Stomach (tissue), 9 donors: ENCODE measurements around the gene SMARCC1. TPM values are rescaled to one million over a fixed set of nuclear protein-coding genes. Genes with fewer than 3 reads are reported as not detected.

ENCODE experiments used
- DNase-seq, 2 donors: peaks; one replicate each; pipeline versions ENCODE4 v3.0.0 to v3.0.0-alpha.2; 2013 to 2019
- H3K27ac ChIP-seq, 5 donors: fragments of 200-600 bp in 4 of 5; sonication (generic) in 4 of 5; one replicate each; pipeline ENCODE4 v1.5.1; 2013 to 2019; ENCODE audit warnings: mild to moderate bottlenecking in 1 of 5, moderate library complexity in 1 of 5
- H3K27me3 ChIP-seq, 3 donors: fragments of 200-600 bp; sonication (generic); one replicate each; pipeline ENCODE4 v1.5.1; 2017 to 2019; ENCODE audit warnings: mixed run types in 1 of 3
- H3K36me3 ChIP-seq, 4 donors: fragments of 200-600 bp; sonication (generic); 1 replicate in 3 of 4; 2 replicates in 1 of 4; pipeline ENCODE4 v1.5.1; 2016 to 2019
- H3K4me1 ChIP-seq, 4 donors: fragments of 200-600 bp; sonication (generic); one replicate each; pipeline ENCODE4 v1.5.1; 2016 to 2019
- H3K4me3 ChIP-seq, 4 donors: fragments of 200-600 bp; sonication (generic) in 3 of 4; one replicate each; pipeline ENCODE4 v1.5.1; 2016 to 2019; ENCODE audit warnings: mild to moderate bottlenecking in 1 of 4
- H3K9me3 ChIP-seq, 4 donors: fragments of 200-600 bp; sonication (generic); one replicate each; pipeline ENCODE4 v1.5.1; 2016 to 2019
- CTCF ChIP-seq, 7 experiments: fragments of 450-650 bp in 4 of 7; fragments of 200-600 bp in 3 of 7; sonication (generic) in 3 of 7; IDR thresholded peaks; one replicate each; pipeline ENCODE4 v1.5.1; 2016 to 2019; ENCODE audit warnings: antibody characterized with exemption in 7 of 7, control low read depth in 2 of 7, mild to moderate bottlenecking in 1 of 7
- EP300 ChIP-seq: sonication (generic); formaldehyde crosslinking; IDR thresholded peaks from one replicate; pipeline ENCODE4 v1.6.1; 2017; ENCODE audit warnings: antibody characterized with exemption
- POLR2A ChIP-seq, 4 donors: fragments of 450-650 bp; IDR thresholded peaks; one replicate each; pipeline ENCODE4 v1.6.1; 2016; ENCODE audit warnings: antibody characterized with exemption in 4 of 4, control low read depth in 2 of 4, mild to moderate bottlenecking in 1 of 4, moderate library complexity in 1 of 4
- POLR2AphosphoS5 ChIP-seq, 3 donors: sonication (generic); formaldehyde crosslinking; IDR thresholded peaks; one replicate each; pipeline ENCODE4 v1.6.1; 2016; ENCODE audit warnings: antibody characterized with exemption in 3 of 3
- WGBS, 5 donors: extraction: QIAGEN DNeasy Blood & Tissue Kit in 3 of 5; methylation state at CpG; one replicate each; pipeline versions ENCODE4 v1.1.5 to v1.1.7; 2013 to 2018; 5-methylcytosine and 5-hydroxymethylcytosine counted together
- intact Hi-C: fragments of 100-400 bp; cut with DNase I; formaldehyde crosslinking; loops from one replicate; pipeline ENCODE4 v1.15.1; 2023; ENCODE audit warnings: low total_unique reads
- polyA plus RNA-seq, 3 donors: library from polyadenylated mRNA; stranded (reverse); fragments of 200-250 nt; gene quantifications; one replicate each; pipeline ENCODE4 v1.2.3, GENCODE V29; 2013
- total RNA-seq, 5 donors: library from RNA; depleted of rRNA; stranded (reverse); fragments of >200 nt; gene quantifications; one replicate each; pipeline versions ENCODE4 v1.1.0 to v1.2.3, GENCODE V29; 2014 to 2016
- donor health status: healthy with polysubstance abuse.
- donor health status: Bipolar disorder and iron deficiency.
- donor health status: healthy.

SMARCC1 gene
- total and polyA plus RNA-seq, 8 donors: 8.6 to 64.3 (median 27.3) TPM

- DNase-seq: no peak
- Histone ChIP-seq H3K9me3 (no peaks in the 10 kb centered on the region), H3K27me3 (no peaks in the 10 kb centered on the region), H3K4me3 (no peak overlapping the region), H3K4me1 (no peaks in the 10 kb centered on the region), H3K27ac (no peak overlapping the region), H3K36me3 (peaks cover 32 to 96% (median 94%) of the 10 kb centered on the region in 4 donors)
- intact Hi-C loops: no loop called here
- WGBS, 5 donors: 55 to 74% (median 57%) methylated on average over 6 of the region's 6 CpGs
- no peak for TF ChIP-seq POLR2AphosphoS5 (IDR thresholded peaks at IDR 0.05)
- no peak for TF ChIP-seq POLR2A (IDR thresholded peaks at IDR 0.05)
- TF ChIP-seq CTCF (IDR thresholded peaks at IDR 0.05): no peak
- TF ChIP-seq EP300: no peak
These were observed 93.2 kb downstream of the SMARCC1 start for GRCh38 chr3:47688488-47688887.

DNA sequence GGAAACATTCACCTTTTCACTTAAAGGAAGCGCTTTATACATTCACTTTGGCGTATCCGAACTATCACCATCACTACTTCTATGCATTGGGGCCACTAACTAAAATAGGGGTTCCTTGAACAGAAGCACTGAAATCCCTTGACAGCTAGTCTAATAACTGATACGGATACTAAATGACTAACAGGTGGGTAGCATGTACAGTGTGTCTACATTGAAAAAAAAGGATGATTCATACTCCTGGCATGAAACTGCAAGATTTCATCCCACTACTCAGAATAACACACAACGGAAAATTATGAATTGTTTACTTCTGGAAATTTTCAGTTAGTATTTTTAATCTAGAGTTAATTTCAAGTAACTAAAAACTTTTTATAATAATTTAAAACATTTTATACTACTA is 96.7 kb downstream of the SMARCC1 start:
- H3K27me3 ChIP-seq: no peaks in the 10 kb centered on the region
- no peak overlapping the region for H3K27ac ChIP-seq
- TF ChIP-seq CTCF (IDR thresholded peaks at IDR 0.05) (no peak), POLR2A (IDR thresholded peaks at IDR 0.05) (no peak), POLR2AphosphoS5 (IDR thresholded peaks at IDR 0.05) (no peak), EP300 (no peak)
- no peak for DNase-seq
- no peaks in the 10 kb centered on the region for H3K4me1 ChIP-seq
- H3K4me3 ChIP-seq: no peak overlapping the region
- WGBS, 5 donors: 83 to 93% (median 89%) methylated on average over 5 of the region's 5 CpGs
- H3K36me3 ChIP-seq: peaks cover 24 to 95% (median 83%) of the 10 kb centered on the region in 4 donors
- intact Hi-C loops: no loop called here
- H3K9me3 ChIP-seq: no peaks in the 10 kb centered on the region

GRCh38 chr3:47681016-47681415 is 100.7 kb downstream of the SMARCC1 start:
- 94 to 100% (median 97%) methylated on average over 2 of the region's 2 CpGs for WGBS, 5 donors
- intact Hi-C loops: loop anchor here (5.0 kb wide), 1 partner anchor 54 kb away; no protein-coding TSS in a partner anchor
- DNase-seq: no peak
- Histone ChIP-seq H3K36me3 (peaks cover 23 to 96% (median 86%) of the 10 kb centered on the region in 4 donors), H3K4me1 (no peaks in the 10 kb centered on the region), H3K27ac (no peak overlapping the region), H3K27me3 (no peaks in the 10 kb centered on the region), H3K4me3 (no peak overlapping the region), H3K9me3 (no peaks in the 10 kb centered on the region)
- TF ChIP-seq CTCF (IDR thresholded peaks at IDR 0.05) (no peak), EP300 (no peak), POLR2A (IDR thresholded peaks at IDR 0.05) (no peak), POLR2AphosphoS5 (IDR thresholded peaks at IDR 0.05) (no peak)

GRCh38 chr3:47678446-47679338 is 103.0 kb downstream of the SMARCC1 start:
- no peaks in the 10 kb centered on the region for H3K9me3 ChIP-seq
- H3K27me3 ChIP-seq: no peaks in the 10 kb centered on the region
- TF ChIP-seq CTCF (IDR thresholded peaks at IDR 0.05) (no peak), POLR2AphosphoS5 (IDR thresholded peaks at IDR 0.05) (no peak), POLR2A (IDR thresholded peaks at IDR 0.05) (no peak), EP300 (no peak)
- peaks cover 29 to 98% (median 88%) of the 10 kb centered on the region in 4 donors for H3K36me3 ChIP-seq
- no peak for DNase-seq
- no peaks in the 10 kb centered on the region for H3K4me1 ChIP-seq
- H3K4me3 ChIP-seq: no peak overlapping the region
- WGBS, 5 donors: 86 to 93% (median 91%) methylated on average over 6 of the region's 6 CpGs
- intact Hi-C loops: no loop called here
- H3K27ac ChIP-seq: no peak overlapping the region
